ENCODE data around the gene GPX2.

Gene GPX2

GRCh38 chr14:64939817-64940190, 2.7 kb downstream of the GPX2 start:
- DNase-seq (ENCODE audit: low read depth in 2 of 2) = no peak

- no peak for DNase-seq (ENCODE audit: low read depth in 2 of 2)
Measured at GRCh38 chr14:64938972-64939816, 3.4 kb downstream of the GPX2 start.

GRCh38 chr14:64937821-64938193, 4.7 kb downstream of the GPX2 start:
- no peak for DNase-seq (ENCODE audit: low read depth in 2 of 2)

- DNase-seq (ENCODE audit: low read depth in 2 of 2) = no peak
Measured at GRCh38 chr14:64937171-64937820, 5.2 kb downstream of the GPX2 start.

- DNase-seq (ENCODE audit: low read depth in 2 of 2) = no peak
Measured at GRCh38 chr14:64935508-64935907, 7.0 kb downstream of the GPX2 start.

GRCh38 chr14:64934338-64934929, 8.1 kb downstream of the GPX2 start:
- no peak for DNase-seq (ENCODE audit: low read depth in 2 of 2)

GRCh38 chr14:64932231-64932630, 10.3 kb downstream of the GPX2 start:
- DNase-seq (ENCODE audit: low read depth in 2 of 2) = no peak

- DNase-seq (ENCODE audit: low read depth in 2 of 2) = no peak
Measured at GRCh38 chr14:64931123-64931522, 11.4 kb downstream of the GPX2 start.

GRCh38 chr14:64930085-64930843, 12.3 kb downstream of the GPX2 start:
- no peak for DNase-seq (ENCODE audit: low read depth in 2 of 2)

- DNase-seq (ENCODE audit: low read depth in 2 of 2) = no peak
Measured at GRCh38 chr14:64929014-64929359, 13.6 kb downstream of the GPX2 start.

GRCh38 chr14:64928239-64929013, 14.1 kb downstream of the GPX2 start:
- DNase-seq (ENCODE audit: low read depth in 2 of 2) = no peak

GRCh38 chr14:64927031-64927430, 15.5 kb downstream of the GPX2 start:
- DNase-seq (ENCODE audit: low read depth in 2 of 2) = no peak

GRCh38 chr14:64926398-64926995, 16.0 kb downstream of the GPX2 start:
- no peak for DNase-seq (ENCODE audit: low read depth in 2 of 2)

GRCh38 chr14:64923015-64923414, 19.5 kb downstream of the GPX2 start:
- DNase-seq (ENCODE audit: low read depth in 2 of 2) = no peak

- DNase-seq (ENCODE audit: low read depth in 2 of 2) = no peak
Measured at GRCh38 chr14:64920465-64920864, 22.1 kb downstream of the GPX2 start.

- no peak for DNase-seq (ENCODE audit: low read depth in 2 of 2)
Measured at GRCh38 chr14:64919618-64920017, 22.9 kb downstream of the GPX2 start.

- no peak for DNase-seq (ENCODE audit: low read depth in 2 of 2)
Measured at GRCh38 chr14:64919215-64919614, 23.3 kb downstream of the GPX2 start.

- no peak for DNase-seq (ENCODE audit: low read depth in 2 of 2)
Measured at GRCh38 chr14:64918216-64918615, 24.3 kb downstream of the GPX2 start.

GRCh38 chr14:64915797-64916196, 26.7 kb downstream of the GPX2 start:
- DNase-seq (ENCODE audit: low read depth in 2 of 2) = no peak

- no peak for DNase-seq (ENCODE audit: low read depth in 2 of 2)
Measured at GRCh38 chr14:64915029-64915424, 27.5 kb downstream of the GPX2 start.

Measured in stimulated activated CD8-positive, alpha-beta memory T cell treated with anti-CD3 and anti-CD28 coated beads, Interleukin-15, amount 100 ng/mL, for 4 hours (primary cell).